ENCODE measurements around the gene STIP1. TPM values are rescaled to one million over a fixed set of nuclear protein-coding genes. Genes with fewer than 3 reads are reported as not detected.

STIP1 gene
- total RNA-seq, 6 experiments from 2014 or later = 27.6 to 110 (median 59.4) TPM

DNA sequence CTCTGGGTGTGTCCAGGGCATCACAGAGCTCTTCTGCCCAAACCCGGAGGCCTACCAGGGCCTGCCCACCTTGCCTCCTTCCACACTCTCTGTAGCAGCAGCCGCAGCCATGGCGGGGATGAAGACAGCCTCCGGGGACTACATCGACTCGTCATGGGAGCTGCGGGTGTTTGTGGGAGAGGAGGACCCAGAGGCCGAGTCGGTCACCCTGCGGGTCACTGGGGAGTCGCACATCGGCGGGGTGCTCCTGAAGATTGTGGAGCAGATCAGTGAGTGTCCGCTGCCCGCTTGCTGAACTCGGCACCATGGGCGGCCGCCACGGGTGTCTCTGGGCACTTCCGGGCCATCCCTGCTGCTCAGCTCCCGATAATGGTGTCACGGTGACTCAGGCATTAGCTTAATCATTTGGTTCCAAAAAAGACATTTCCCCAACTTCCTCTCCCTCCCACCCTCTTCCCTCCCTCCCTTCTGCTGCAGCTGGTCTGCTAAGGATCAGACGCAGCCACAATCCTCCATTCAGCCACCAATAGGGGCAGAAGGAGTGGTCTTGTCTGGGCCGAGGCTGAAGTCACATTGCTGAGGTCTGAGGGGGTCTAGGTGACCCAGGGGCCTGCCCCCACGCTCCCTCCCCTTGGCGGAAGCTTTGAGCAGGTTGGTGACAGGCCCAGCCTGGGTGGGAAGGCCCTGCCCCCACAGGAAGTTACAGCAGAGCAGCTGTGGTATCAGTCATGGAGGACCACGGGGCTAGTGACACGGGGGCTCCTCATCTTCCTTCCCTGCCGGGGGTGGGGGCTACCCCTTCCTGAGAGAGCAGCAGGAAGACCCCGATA lies 21.5 kb downstream of the STIP1 start:
- peaks cover 12 to 45% (median 15%) of the 10 kb centered on the region in 4 donors for H3K36me3 ChIP-seq
- H3K4me3 ChIP-seq = peak overlapping the region; percentile 25 to 48 (median 37)
- TF ChIP-seq POLR2A (IDR thresholded peaks at IDR 0.05) = peak; percentile 42
- TF ChIP-seq, protein P1, sequence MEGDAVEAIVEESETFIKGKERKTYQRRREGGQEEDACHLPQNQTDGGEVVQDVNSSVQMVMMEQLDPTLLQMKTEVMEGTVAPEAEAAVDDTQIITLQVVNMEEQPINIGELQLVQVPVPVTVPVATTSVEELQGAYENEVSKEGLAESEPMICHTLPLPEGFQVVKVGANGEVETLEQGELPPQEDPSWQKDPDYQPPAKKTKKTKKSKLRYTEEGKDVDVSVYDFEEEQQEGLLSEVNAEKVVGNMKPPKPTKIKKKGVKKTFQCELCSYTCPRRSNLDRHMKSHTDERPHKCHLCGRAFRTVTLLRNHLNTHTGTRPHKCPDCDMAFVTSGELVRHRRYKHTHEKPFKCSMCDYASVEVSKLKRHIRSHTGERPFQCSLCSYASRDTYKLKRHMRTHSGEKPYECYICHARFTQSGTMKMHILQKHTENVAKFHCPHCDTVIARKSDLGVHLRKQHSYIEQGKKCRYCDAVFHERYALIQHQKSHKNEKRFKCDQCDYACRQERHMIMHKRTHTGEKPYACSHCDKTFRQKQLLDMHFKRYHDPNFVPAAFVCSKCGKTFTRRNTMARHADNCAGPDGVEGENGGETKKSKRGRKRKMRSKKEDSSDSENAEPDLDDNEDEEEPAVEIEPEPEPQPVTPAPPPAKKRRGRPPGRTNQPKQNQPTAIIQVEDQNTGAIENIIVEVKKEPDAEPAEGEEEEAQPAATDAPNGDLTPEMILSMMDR (IDR thresholded peaks at IDR 0.05) = no peak
- ATAC-seq (peak; percentile 46 to 66 (median 56)), DNase-seq (peak; percentile 71 to 79 (median 76))
- peaks cover 0 to 6% (median 0%) of the 10 kb centered on the region in 4 donors for H3K4me1 ChIP-seq
- intact Hi-C loops (cut with DNase I) = no loop called here
- WGBS (ENCODE audit: insufficient coverage, low coverage, low lambda C conversion rate, missing lambda C conversion rate) = 30% methylated on average over 21 of the region's 30 CpGs
- H3K27me3 ChIP-seq = no peaks in the 10 kb centered on the region
- H3K9me3 ChIP-seq = no peaks in the 10 kb centered on the region
- peak overlapping the region; percentile 68 to 88 (median 85) for H3K27ac ChIP-seq

DNA sequence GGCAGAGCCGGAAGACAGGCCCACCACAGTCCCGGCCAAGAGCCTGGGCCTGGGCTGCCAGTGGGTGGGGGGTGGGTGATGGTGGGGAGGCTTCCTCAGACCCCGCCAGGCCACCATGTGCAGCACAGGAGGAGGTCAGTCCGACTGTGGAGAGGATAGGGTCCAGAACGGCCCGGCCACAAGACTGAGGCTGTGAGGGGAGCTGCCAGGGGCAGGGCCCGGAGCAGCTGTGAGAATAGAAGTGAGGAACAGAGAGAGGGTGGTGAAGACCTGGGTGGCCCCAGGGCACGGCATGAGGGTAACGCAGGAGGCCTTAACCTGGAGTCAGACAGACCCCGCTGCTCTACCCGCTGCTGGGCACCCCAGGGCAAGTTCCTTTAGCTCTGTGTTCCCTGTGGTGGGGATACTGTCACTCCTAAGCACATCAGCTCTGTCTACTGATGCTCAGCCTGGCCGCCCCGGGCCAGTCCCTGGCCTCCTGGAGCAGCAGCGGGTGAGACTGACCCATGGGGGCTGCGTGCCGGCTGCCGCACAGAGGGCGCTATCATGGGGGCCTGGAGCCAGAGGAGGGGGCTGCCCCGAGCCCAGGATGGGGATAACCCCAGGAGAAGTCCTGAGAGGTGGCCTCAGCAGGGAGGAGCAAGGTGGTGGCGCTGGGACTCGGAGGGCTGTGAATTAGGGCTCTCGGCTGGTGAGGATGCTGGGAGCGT lies 22.3 kb downstream of the STIP1 start:
- ATAC-seq = peak in 1 of 4 donors; percentile 3
- 66% methylated on average over 8 of the region's 23 CpGs for WGBS (ENCODE audit: insufficient coverage, low coverage, low lambda C conversion rate, missing lambda C conversion rate)
- peak overlapping the region; percentile 68 to 88 (median 85) for H3K27ac ChIP-seq

DNA sequence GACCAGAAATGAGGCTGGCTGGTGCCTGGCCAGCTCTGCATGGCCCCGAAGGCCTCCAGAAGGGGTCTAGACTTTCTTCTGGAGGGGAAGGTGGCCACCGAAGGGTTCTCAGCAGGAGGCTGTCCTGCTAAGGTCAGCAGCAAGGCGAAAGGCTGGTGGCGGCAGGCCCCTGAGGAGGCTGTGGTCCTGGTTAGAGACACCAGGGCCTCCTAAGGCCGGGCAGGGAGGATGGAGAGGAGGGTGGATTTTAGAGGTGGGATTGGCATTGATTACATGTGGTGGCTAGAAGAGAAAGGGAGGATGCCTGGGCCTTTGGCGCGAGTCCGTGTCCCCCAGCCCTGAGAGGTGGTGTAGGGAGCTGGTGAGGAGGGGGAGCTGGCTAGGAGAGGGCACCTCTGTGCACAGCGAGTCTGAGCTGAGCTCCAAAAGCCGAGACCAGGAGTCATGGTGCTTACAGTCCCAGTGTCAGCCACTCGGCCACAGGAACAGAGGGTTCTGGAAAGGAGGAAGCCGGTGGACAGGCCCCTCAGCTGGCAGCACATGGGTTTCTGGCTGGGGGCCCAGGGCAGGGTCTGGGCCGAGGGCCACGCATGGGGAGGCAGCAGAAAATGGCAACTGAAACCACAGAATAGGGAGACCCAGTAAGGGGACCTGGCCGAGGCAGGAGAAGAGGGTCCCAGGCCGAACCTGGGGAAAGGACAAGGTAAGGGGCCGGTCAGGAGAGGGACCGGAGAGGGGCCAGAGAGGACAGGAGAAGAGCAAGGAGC lies 23.0 kb downstream of the STIP1 start:
- no peak for TF ChIP-seq POLR2A (IDR thresholded peaks at IDR 0.05)
- TF ChIP-seq, protein P1 (IDR thresholded peaks at IDR 0.05) = no peak
- ATAC-seq (no peak), DNase-seq (no peak)
- Histone ChIP-seq H3K4me1 (peaks cover 0 to 6% (median 0%) of the 10 kb centered on the region in 4 donors), H3K4me3 (no peak overlapping the region), H3K27me3 (no peaks in the 10 kb centered on the region), H3K36me3 (peaks cover 0 to 30% (median 2%) of the 10 kb centered on the region in 4 donors), H3K27ac (peak overlapping the region; percentile 68 to 88 (median 85)), H3K9me3 (no peaks in the 10 kb centered on the region)
- 83% methylated on average over 11 of the region's 18 CpGs for WGBS (ENCODE audit: insufficient coverage, low coverage, low lambda C conversion rate, missing lambda C conversion rate)
- intact Hi-C loops (cut with DNase I) = no loop called here

More for the DNA sequence above, 22.3 kb downstream of the STIP1 start:
- Histone ChIP-seq H3K4me1 (peaks cover 0 to 6% (median 0%) of the 10 kb centered on the region in 4 donors), H3K9me3 (no peaks in the 10 kb centered on the region), H3K36me3 (peaks cover 6 to 38% (median 9%) of the 10 kb centered on the region in 4 donors), H3K4me3 (peak overlapping the region; percentile 25 to 48 (median 37)), H3K27me3 (no peaks in the 10 kb centered on the region)
- TF ChIP-seq, protein P1 (IDR thresholded peaks at IDR 0.05) = no peak
- TF ChIP-seq POLR2A (IDR thresholded peaks at IDR 0.05) = no peak
- intact Hi-C loops (cut with DNase I) = no loop called here
- DNase-seq = peak in 2 of 3 donors; percentile 31 to 52

DNA sequence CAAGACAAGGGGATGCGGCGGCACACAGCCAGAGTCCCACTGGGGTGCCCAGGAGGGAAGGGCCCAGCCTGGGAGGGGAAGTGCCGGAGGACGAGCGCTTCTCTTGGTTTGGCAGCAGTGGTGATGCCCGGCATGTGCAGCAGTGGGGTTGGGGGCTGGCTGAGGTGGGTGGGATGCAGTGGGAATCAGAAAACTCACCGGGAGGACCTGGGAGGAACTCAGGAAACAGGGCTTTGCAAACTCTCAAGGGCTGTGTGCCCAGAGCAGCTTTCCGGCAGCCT lies 23.5 kb downstream of the STIP1 start:
- Histone ChIP-seq H3K27ac (no peak overlapping the region), H3K9me3 (no peaks in the 10 kb centered on the region), H3K4me3 (no peak overlapping the region), H3K27me3 (no peaks in the 10 kb centered on the region), H3K36me3 (peaks cover 0 to 25% (median 0%) of the 10 kb centered on the region in 4 donors), H3K4me1 (peaks cover 0 to 6% (median 0%) of the 10 kb centered on the region in 4 donors)
- ATAC-seq = no peak
- no CpG with 5 or more reads among the region's 8 CpGs for WGBS (ENCODE audit: insufficient coverage, low coverage, low lambda C conversion rate, missing lambda C conversion rate)
- TF ChIP-seq POLR2A (IDR thresholded peaks at IDR 0.05) = no peak
- TF ChIP-seq, protein P1 (IDR thresholded peaks at IDR 0.05) = no peak
- intact Hi-C loops (cut with DNase I) = no loop called here
- no peak for DNase-seq
